ENCODE measurements around the gene PIK3R5. TPM values are rescaled to one million over a fixed set of nuclear protein-coding genes. Genes with fewer than 3 reads are reported as not detected.

PIK3R5 gene
- total RNA-seq, 2 donors from 2014 or later: 3.2 to 10.4 TPM

DNA sequence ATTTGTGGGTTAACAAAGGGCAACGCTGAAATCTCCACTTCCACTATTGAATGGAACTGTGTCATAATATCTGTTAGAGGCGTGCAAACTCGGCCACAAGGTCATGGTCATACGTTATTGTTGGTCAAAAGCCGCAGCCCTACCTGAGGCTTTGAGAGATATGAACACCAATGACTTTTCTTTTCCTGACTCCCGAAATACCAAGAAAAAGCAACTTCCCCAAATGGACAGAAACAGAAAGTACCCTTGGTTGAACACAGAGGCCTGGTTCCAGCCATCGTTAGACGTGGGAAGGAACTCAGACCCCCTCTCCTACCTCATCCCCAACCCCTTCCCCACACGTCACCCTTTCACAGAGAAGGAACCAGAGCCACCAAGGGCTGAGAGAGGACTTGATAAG lies 1.4 kb upstream of the PIK3R5 start:
- WGBS: 82% methylated on average over 9 of the region's 9 CpGs
- Histone ChIP-seq H3K4me3 (no peak overlapping the region), H3K9me3 (no peaks in the 10 kb centered on the region), H3K27ac (no peak overlapping the region), H3K36me3 (no peaks in the 10 kb centered on the region), H3K4me1 (replicated peaks) (no peaks in the 10 kb centered on the region), H3K27me3 (replicated peaks; ENCODE audit: insufficient read depth) (peaks cover 5% of the 10 kb centered on the region)
- intact Hi-C loops (cut with DNase I): no loop called here
- TF ChIP-seq CTCF (IDR thresholded peaks at IDR 0.05) (no peak), POLR2A (IDR thresholded peaks at IDR 0.05) (no peak), POLR2AphosphoS5 (IDR thresholded peaks at IDR 0.05) (no peak)
- no peak for DNase-seq (ENCODE audit: low spot score)

DNA sequence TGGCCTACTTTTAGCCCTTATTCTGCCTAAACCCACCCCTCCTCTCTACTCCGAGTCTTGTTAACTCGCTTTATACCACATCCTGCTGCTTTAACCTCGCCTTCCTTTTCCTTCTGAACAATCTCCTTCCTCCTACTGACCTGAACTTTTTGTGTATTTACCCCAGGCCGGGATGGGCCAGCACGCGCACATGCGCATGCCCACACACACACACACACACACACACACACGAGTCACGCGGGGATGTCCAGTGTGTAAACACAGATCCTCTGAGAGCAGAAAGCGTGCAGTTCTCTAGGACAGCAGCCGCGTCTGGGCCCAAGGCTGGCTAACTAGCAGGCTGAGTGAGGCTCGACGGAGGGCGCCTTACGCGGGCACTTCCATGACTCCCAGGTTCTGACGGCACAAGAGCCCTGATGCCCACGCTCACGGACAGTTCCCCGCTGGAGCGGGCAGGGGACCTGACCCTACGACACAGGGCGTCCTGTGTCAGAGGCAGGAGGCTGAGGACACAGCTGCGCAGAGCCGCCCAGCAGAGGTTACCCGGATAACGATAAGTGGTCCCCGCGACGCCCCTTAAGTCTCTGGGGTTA lies 610 bp downstream of the PIK3R5 start:
- no peak overlapping the region for H3K27ac ChIP-seq
- peaks cover 5% of the 10 kb centered on the region for H3K27me3 ChIP-seq (replicated peaks; ENCODE audit: insufficient read depth)
- 47% methylated on average over 30 of the region's 32 CpGs for WGBS
- H3K4me3 ChIP-seq: peak overlapping the region; percentile 11 to 22
- intact Hi-C loops (cut with DNase I): no loop called here
- no peaks in the 10 kb centered on the region for H3K36me3 ChIP-seq
- H3K9me3 ChIP-seq: no peaks in the 10 kb centered on the region
- TF ChIP-seq POLR2A (IDR thresholded peaks at IDR 0.05) (no peak), POLR2AphosphoS5 (IDR thresholded peaks at IDR 0.05) (no peak), CTCF (IDR thresholded peaks at IDR 0.05) (no peak)
- no peaks in the 10 kb centered on the region for H3K4me1 ChIP-seq (replicated peaks)
- DNase-seq (ENCODE audit: low spot score): no peak

DNA sequence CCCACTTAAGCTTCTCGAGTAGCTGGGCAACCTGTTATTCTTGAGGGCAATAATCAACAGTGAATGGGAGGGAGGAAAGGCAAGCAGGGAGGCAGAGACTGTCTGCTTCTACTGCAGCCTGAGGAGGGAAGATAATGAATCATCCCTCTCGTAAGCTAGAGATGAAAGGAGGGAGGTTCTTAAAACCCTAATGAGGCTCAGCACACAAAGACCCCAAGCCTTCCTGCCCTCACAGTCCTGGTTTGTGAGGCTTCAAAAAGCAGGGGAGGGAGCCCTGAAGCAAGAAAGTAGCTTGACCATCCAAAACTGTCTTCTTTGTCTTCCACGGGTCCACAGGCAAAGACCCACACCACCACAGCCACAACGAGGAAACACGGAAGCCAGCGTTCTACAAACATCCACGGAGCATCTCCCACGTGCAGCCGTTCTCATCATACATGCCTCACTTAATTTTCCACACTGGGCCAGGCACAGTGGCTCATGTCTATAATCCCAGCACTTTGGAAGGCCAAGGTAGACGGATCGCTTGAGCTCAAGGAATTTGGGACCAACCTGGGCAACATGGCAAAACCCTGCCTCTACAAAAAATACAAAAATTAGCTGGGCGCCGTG lies 1.8 kb downstream of the PIK3R5 start:
- TF ChIP-seq POLR2AphosphoS5 (IDR thresholded peaks at IDR 0.05) (no peak), POLR2A (IDR thresholded peaks at IDR 0.05) (no peak), CTCF (IDR thresholded peaks at IDR 0.05) (no peak)
- Histone ChIP-seq H3K27ac (no peak overlapping the region), H3K36me3 (no peaks in the 10 kb centered on the region), H3K27me3 (replicated peaks; ENCODE audit: insufficient read depth) (peaks cover 5% of the 10 kb centered on the region), H3K4me3 (no peak overlapping the region), H3K9me3 (no peaks in the 10 kb centered on the region), H3K4me1 (replicated peaks) (no peaks in the 10 kb centered on the region)
- WGBS: 81% methylated on average over 13 of the region's 13 CpGs
- intact Hi-C loops (cut with DNase I): no loop called here
- no peak for DNase-seq (ENCODE audit: low spot score)

DNA sequence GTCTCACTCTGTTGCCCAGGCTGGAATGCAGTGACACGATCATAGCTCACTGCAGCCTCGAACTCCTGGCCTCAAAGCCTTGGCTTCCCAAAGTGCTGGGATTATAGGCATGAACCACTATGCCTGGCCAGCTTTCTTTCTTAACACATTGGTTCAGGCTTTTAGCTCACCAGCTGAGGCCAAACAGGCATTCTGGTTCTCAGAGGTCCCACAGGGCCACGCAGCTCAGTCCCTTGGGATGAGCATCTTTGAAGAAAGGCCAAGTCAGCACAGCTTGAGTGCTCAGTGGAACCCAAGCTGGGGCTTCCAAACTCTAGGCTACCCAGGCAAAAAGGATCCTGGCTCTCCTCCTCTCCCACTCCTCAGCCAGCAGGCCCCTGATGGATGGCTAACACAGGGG lies 2.5 kb downstream of the PIK3R5 start:
- Histone ChIP-seq H3K4me1 (replicated peaks) (no peaks in the 10 kb centered on the region), H3K27me3 (replicated peaks; ENCODE audit: insufficient read depth) (peaks cover 5% of the 10 kb centered on the region), H3K36me3 (no peaks in the 10 kb centered on the region), H3K4me3 (no peak overlapping the region), H3K27ac (no peak overlapping the region), H3K9me3 (no peaks in the 10 kb centered on the region)
- intact Hi-C loops (cut with DNase I): no loop called here
- no peak for DNase-seq (ENCODE audit: low spot score)
- 92% methylated on average over 3 of the region's 3 CpGs for WGBS
- TF ChIP-seq POLR2AphosphoS5 (IDR thresholded peaks at IDR 0.05): no peak
- no peak for TF ChIP-seq POLR2A (IDR thresholded peaks at IDR 0.05)
- TF ChIP-seq CTCF (IDR thresholded peaks at IDR 0.05): no peak

DNA sequence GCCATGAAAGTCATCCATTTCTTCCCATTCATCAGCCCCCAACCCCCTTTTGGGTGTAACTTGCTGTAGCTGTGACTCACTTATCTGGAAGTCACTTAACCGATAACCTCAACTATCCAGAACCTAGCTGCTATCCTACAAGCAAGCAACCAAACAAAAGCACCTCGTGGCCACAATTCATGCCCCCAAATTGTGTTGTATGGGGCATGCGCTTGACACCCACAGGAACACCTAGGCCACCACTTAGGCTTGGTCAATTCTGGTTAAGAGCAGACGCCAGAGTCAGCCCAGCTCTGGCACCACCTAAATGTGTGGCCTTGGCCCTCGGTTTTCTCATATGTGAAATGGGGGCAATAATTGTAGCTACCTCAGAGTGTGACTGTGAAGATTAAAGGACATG lies 3.7 kb downstream of the PIK3R5 start:
- H3K4me3 ChIP-seq: no peak overlapping the region
- no peak for DNase-seq (ENCODE audit: low spot score)
- intact Hi-C loops (cut with DNase I): no loop called here
- no peaks in the 10 kb centered on the region for H3K36me3 ChIP-seq
- H3K27ac ChIP-seq: no peak overlapping the region
- no peaks in the 10 kb centered on the region for H3K9me3 ChIP-seq
- TF ChIP-seq CTCF (IDR thresholded peaks at IDR 0.05) (no peak), POLR2A (IDR thresholded peaks at IDR 0.05) (no peak), POLR2AphosphoS5 (IDR thresholded peaks at IDR 0.05) (no peak)
- H3K27me3 ChIP-seq (replicated peaks; ENCODE audit: insufficient read depth): peaks cover 5% of the 10 kb centered on the region
- WGBS: 98% methylated on average over 5 of the region's 5 CpGs
- H3K4me1 ChIP-seq (replicated peaks): no peaks in the 10 kb centered on the region

Measured in prostate gland (tissue), 2 donors.